Activated B cell treated with CpG ODN at 0.5 μM for 24 hours (primary cell): Measurements from ENCODE around the gene CALU. TPM values are rescaled to one million over a fixed set of nuclear protein-coding genes. Genes with fewer than 3 reads are reported as not detected.

Experiments
- ATAC-seq: fragments of 200-7000 bp; cut with Tn5 transposase; one replicate; pipeline ENCODE4 v1.10.0; 2021; ENCODE audit warnings: low read depth, mild to moderate bottlenecking, moderate library complexity
- CTCF ChIA-PET: fragments of 350-600 bp; sonication (Branson Sonifier 250); formaldehyde crosslinking; loops from one replicate; lab custom pipeline; 2021; ENCODE audit warnings: antibody characterized with exemption; lab: Charles Lee
- POLR2A ChIA-PET: fragments of 350-600 bp; sonication (Branson Sonifier 250); formaldehyde crosslinking; loops from one replicate; lab custom pipeline; 2021; ENCODE audit warnings: antibody characterized with exemption; lab: Charles Lee
- DNase-seq: peaks from one replicate; pipeline ENCODE4 v3.0.0; 2022
- H3K27ac Mint-ChIP-seq: one replicate; pipeline ENCODE4 v1.8.0; 2020; ENCODE audit warnings: mixed read lengths
- H3K27me3 Mint-ChIP-seq: one replicate; pipeline ENCODE4 v1.8.0; 2021; ENCODE audit warnings: mixed read lengths
- H3K36me3 Mint-ChIP-seq: one replicate; pipeline ENCODE4 v1.8.0; 2021; ENCODE audit warnings: low read depth, mixed read lengths
- H3K4me1 Mint-ChIP-seq: one replicate; pipeline ENCODE4 v1.8.0; 2021; ENCODE audit warnings: mixed read lengths
- H3K4me3 Mint-ChIP-seq: one replicate; pipeline ENCODE4 v1.8.0; 2020; ENCODE audit warnings: mild to moderate bottlenecking, mixed read lengths
- H3K9me3 Mint-ChIP-seq: one replicate; pipeline ENCODE4 v1.8.0; 2020; ENCODE audit warnings: mixed read lengths
- CTCF ChIP-seq: fragments of 200-600 bp; IDR thresholded peaks from one replicate; pipeline ENCODE4 v1.8.0; 2022; ENCODE audit warnings: antibody characterized with exemption, mild to moderate bottlenecking
- intact Hi-C: fragments of 100-400 bp; cut with micrococcal nuclease; formaldehyde crosslinking; loops from one replicate; pipeline ENCODE4 v1.15.1; 2024
- total RNA-seq: library from RNA; stranded (reverse); gene quantifications from 2 replicates; pipeline ENCODE4 v1.2.3, GENCODE V29; 2022

CALU gene
- total RNA-seq, 1 donor from 2014 or later = 15.4 TPM

DNA sequence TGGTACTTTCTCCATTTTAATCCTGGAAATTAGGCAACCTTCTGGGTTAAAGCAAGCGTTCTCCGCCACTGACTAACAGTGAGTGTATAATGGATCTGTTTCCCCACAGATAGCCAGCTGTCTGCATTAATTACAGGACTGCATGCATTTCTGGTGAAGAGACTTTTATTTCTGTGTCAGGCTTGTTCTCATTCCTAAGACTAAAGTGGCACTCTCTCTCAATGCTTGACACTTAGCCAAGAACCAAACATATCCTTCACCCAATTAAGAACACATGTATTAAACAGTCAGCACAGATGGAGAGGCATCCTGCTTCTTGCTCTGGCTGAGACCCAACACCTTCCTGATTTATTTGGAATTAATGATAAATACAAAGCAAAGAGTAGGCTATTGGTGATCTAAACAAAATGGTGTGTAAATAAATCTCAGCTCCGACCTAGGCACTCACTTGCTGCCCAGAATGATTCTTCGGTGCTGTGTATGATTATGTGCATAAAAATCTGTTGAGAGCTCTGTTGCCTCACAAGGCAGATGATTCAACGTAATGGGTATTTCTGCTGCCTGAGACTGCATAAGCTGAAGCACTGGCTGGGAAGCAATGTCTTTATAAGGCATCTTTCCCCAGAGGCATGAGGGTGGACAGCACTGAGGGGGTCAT lies 16.8 kb downstream of the CALU start:
- Mint-ChIP-seq H3K4me3 (no peak overlapping the region), H3K4me1 (no peaks in the 10 kb centered on the region), H3K36me3 (peaks cover 66% of the 10 kb centered on the region), H3K9me3 (no peaks in the 10 kb centered on the region), H3K27ac (no peak overlapping the region), H3K27me3 (no peaks in the 10 kb centered on the region)
- DNase-seq (no peak), ATAC-seq (no peak)
- CTCF ChIA-PET = no interaction called here
- intact Hi-C loops = no loop called here
- POLR2A ChIA-PET = no interaction called here
- no peak for TF ChIP-seq CTCF

DNA sequence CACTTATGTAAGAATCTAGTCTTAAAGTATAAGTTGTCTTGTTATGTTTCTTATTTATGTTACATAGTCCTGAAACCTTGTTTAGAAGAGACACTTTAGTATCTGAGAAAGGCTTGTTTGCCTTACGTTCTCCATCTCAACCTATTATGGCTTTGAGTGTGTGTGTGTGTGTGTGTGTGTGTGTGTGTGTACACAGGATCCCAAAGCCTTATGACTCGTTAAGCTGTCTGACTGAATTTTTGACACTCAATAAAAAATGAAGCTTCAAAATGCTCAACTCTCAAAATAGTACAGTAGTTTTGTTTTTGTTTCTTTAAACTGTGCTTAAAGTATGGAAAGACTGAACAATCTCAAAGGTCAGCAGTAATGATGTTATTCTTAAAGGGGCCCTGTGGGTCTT lies 18.0 kb downstream of the CALU start:
- TF ChIP-seq CTCF = no peak
- H3K27me3 Mint-ChIP-seq = no peaks in the 10 kb centered on the region
- H3K4me3 Mint-ChIP-seq = no peak overlapping the region
- peaks cover 74% of the 10 kb centered on the region for H3K36me3 Mint-ChIP-seq
- ATAC-seq (no peak), DNase-seq (no peak)
- no peak overlapping the region for H3K27ac Mint-ChIP-seq
- ChIA-PET POLR2A (no interaction called here), CTCF (no interaction called here)
- intact Hi-C loops = no loop called here
- no peaks in the 10 kb centered on the region for H3K9me3 Mint-ChIP-seq
- H3K4me1 Mint-ChIP-seq = no peaks in the 10 kb centered on the region

DNA sequence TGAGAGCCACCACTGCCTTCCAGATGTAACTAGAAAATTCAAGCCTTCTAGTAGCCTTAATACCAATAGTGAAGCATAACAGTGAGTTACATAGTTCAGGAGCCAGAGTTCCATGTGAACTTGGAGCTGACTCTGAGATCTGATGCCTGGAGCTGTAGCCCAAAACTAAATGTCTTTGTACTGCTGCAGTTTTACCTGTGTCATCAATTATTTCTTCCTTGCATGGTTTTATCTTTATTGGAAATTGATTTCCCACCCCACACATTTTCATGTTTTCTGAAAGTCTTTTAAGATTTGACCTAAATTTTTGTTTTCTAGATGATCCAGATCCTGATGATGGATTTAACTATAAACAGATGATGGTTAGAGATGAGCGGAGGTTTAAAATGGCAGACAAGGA lies 19.4 kb downstream of the CALU start:
- H3K9me3 Mint-ChIP-seq = no peaks in the 10 kb centered on the region
- POLR2A ChIA-PET = no interaction called here
- H3K36me3 Mint-ChIP-seq = peaks cover 72% of the 10 kb centered on the region
- ATAC-seq (no peak), DNase-seq (no peak)
- H3K27ac Mint-ChIP-seq = no peak overlapping the region
- no peaks in the 10 kb centered on the region for H3K27me3 Mint-ChIP-seq
- H3K4me3 Mint-ChIP-seq = no peak overlapping the region
- CTCF ChIA-PET = no interaction called here
- no peaks in the 10 kb centered on the region for H3K4me1 Mint-ChIP-seq
- TF ChIP-seq CTCF = no peak
- intact Hi-C loops = no loop called here

- Mint-ChIP-seq H3K27me3 (no peaks in the 10 kb centered on the region), H3K9me3 (no peaks in the 10 kb centered on the region), H3K4me1 (no peaks in the 10 kb centered on the region), H3K36me3 (peaks cover 66% of the 10 kb centered on the region), H3K27ac (no peak overlapping the region), H3K4me3 (no peak overlapping the region)
- DNase-seq (no peak), ATAC-seq (no peak)
- CTCF ChIA-PET = no interaction called here
- POLR2A ChIA-PET = no interaction called here
- no peak for TF ChIP-seq CTCF
- intact Hi-C loops = no loop called here
Observed at GRCh38 chr7:128759242-128759641, 20.1 kb downstream of the CALU start.

- TF ChIP-seq CTCF = no peak
- ChIA-PET CTCF (no interaction called here), POLR2A (no interaction called here)
- H3K27me3 Mint-ChIP-seq = no peaks in the 10 kb centered on the region
- ATAC-seq (no peak), DNase-seq (no peak)
- no peaks in the 10 kb centered on the region for H3K4me1 Mint-ChIP-seq
- H3K36me3 Mint-ChIP-seq = peaks cover 56% of the 10 kb centered on the region
- intact Hi-C loops = no loop called here
- H3K4me3 Mint-ChIP-seq = no peak overlapping the region
- no peaks in the 10 kb centered on the region for H3K9me3 Mint-ChIP-seq
- no peak overlapping the region for H3K27ac Mint-ChIP-seq
Observed at GRCh38 chr7:128763541-128763940, 24.4 kb downstream of the CALU start.
